ENCODE measurements around the gene PRAMEF11. TPM values are rescaled to one million over a fixed set of nuclear protein-coding genes. Genes with fewer than 3 reads are reported as not detected.

PRAMEF11 gene
- total RNA-seq, 1 donor from 2014 or later: not detected

- TF ChIP-seq CTCF (conservative IDR thresholded peaks at IDR 0.05; ENCODE audit: low read depth, low read length): no peak
These were observed 54.2 kb downstream of the PRAMEF11 start for GRCh38 chr1:12776801-12777557.

GRCh38 chr1:12775443-12775842 is 55.8 kb downstream of the PRAMEF11 start:
- TF ChIP-seq CTCF (conservative IDR thresholded peaks at IDR 0.05; ENCODE audit: low read depth, low read length): no peak
- DNase-seq (ENCODE audit: low read depth): no peak
- no peak overlapping the region for H3K4me3 ChIP-seq (ENCODE audit: low read depth, low read length)

More at GRCh38 chr1:12776801-12777557, 54.2 kb downstream of the PRAMEF11 start:
- H3K4me3 ChIP-seq (ENCODE audit: low read depth, low read length): no peak overlapping the region
- DNase-seq (ENCODE audit: low read depth): no peak

- no peak overlapping the region for H3K4me3 ChIP-seq (ENCODE audit: low read depth, low read length)
- no peak for TF ChIP-seq CTCF (conservative IDR thresholded peaks at IDR 0.05; ENCODE audit: low read depth, low read length)
- DNase-seq (ENCODE audit: low read depth): no peak
These were observed 56.3 kb downstream of the PRAMEF11 start for GRCh38 chr1:12774801-12775345.

Other genes with a start within 250 kb of the PRAMEF11 start
- 52.7 and 60.5 TPM in 2 replicates for gene DHRS3, start 213.2 kb downstream of the PRAMEF11 start, total RNA-seq
- gene AADACL4, start 187.3 kb downstream of the PRAMEF11 start, total RNA-seq: not detected in 2 replicates
- gene AADACL3, start 115.3 kb downstream of the PRAMEF11 start, total RNA-seq: not detected in 2 replicates
- not detected in 2 replicates for gene CFAP107, start 85.2 kb downstream of the PRAMEF11 start, total RNA-seq
- gene PRAMEF12, start 57.7 kb downstream of the PRAMEF11 start, total RNA-seq: not detected in 2 replicates
- not detected in 2 replicates for gene PRAMEF1, start 40.0 kb downstream of the PRAMEF11 start, total RNA-seq
- gene HNRNPCL1, start 17.3 kb upstream of the PRAMEF11 start, total RNA-seq: not detected in 2 replicates
- gene PRAMEF2, start 25.7 kb upstream of the PRAMEF11 start, total RNA-seq: not detected in 2 replicates
- gene PRAMEF4, start 54.8 kb upstream of the PRAMEF11 start, total RNA-seq: not detected in 2 replicates
- gene PRAMEF10, start 66.9 kb upstream of the PRAMEF11 start, total RNA-seq: not detected in 2 replicates
- not detected in 2 replicates for gene PRAMEF7, start 85.2 kb upstream of the PRAMEF11 start, total RNA-seq
- not detected in 2 replicates for gene PRAMEF6, start 116.2 kb upstream of the PRAMEF11 start, total RNA-seq
- not detected in 2 replicates for gene PRAMEF27, start 225.2 kb upstream of the PRAMEF11 start, total RNA-seq
- not detected in 2 replicates for gene HNRNPCL3, start 229.4 kb upstream of the PRAMEF11 start, total RNA-seq
- not detected in 2 replicates for gene PRAMEF25, start 239.4 kb upstream of the PRAMEF11 start, total RNA-seq